HepG2 (cell line): Measurements from ENCODE around the gene PCSK1. TPM values are rescaled to one million over a fixed set of nuclear protein-coding genes. Genes with fewer than 3 reads are reported as not detected.

Experiments
- ATF2 ChIP-seq: sonication (generic); formaldehyde crosslinking; IDR thresholded peaks from 2 replicates; pipeline ENCODE4 v1.4.0; 2020; ENCODE audit warnings: missing genetic modification reagents
- DNMT1 ChIP-seq: sonication (generic); formaldehyde crosslinking; IDR thresholded peaks from 2 replicates; pipeline ENCODE4 v1.5.1; 2020; ENCODE audit warnings: mild to moderate bottlenecking, missing genetic modification reagents
- EEA1 ChIP-seq: sonication (generic); formaldehyde crosslinking; IDR thresholded peaks from 2 replicates; pipeline ENCODE4 v1.5.1; 2020; ENCODE audit warnings: mild to moderate bottlenecking, missing genetic modification reagents, borderline replicate concordance
- HNF1B ChIP-seq: sonication (generic); formaldehyde crosslinking; IDR thresholded peaks from 2 replicates; pipeline ENCODE4 v1.5.1; 2020; ENCODE audit warnings: mild to moderate bottlenecking, moderate library complexity, missing genetic modification reagents
- KMT2A ChIP-seq: sonication (generic); formaldehyde crosslinking; IDR thresholded peaks from 2 replicates; pipeline ENCODE4 v1.4.0; 2020; ENCODE audit warnings: missing genetic modification reagents
- MED13 ChIP-seq: sonication (generic); formaldehyde crosslinking; IDR thresholded peaks from 2 replicates; pipeline ENCODE4 v1.5.0; 2020; ENCODE audit warnings: missing genetic modification reagents
- MYPOP ChIP-seq: sonication (generic); formaldehyde crosslinking; IDR thresholded peaks from 2 replicates; pipeline ENCODE4 v1.8.1; 2023; ENCODE audit warnings: mild to moderate bottlenecking, moderate library complexity, missing genetic modification reagents
- NCOA5 ChIP-seq: sonication (generic); formaldehyde crosslinking; IDR thresholded peaks from 2 replicates; pipeline ENCODE4 v1.4.0; 2020; ENCODE audit warnings: missing genetic modification reagents
- POLR2AphosphoS5 ChIP-seq: IDR thresholded peaks from 2 replicates; pipeline ENCODE4 v1.6.1; 2012; ENCODE audit warnings: low read depth, low read length
- RFXAP ChIP-seq: sonication (generic); formaldehyde crosslinking; IDR thresholded peaks from 2 replicates; pipeline ENCODE4 v1.4.0; 2020; ENCODE audit warnings: missing genetic modification reagents, borderline replicate concordance
- RXRB ChIP-seq: IDR thresholded peaks from 2 replicates; pipeline ENCODE4 v1.6.1; 2016; ENCODE audit warnings: borderline replicate concordance, missing genetic modification reagents, missing compliant biosample characterization
- SIX1 ChIP-seq: sonication (generic); formaldehyde crosslinking; IDR thresholded peaks from 2 replicates; pipeline ENCODE4 v1.4.0; 2020; ENCODE audit warnings: missing genetic modification reagents, borderline replicate concordance
- SMYD3 ChIP-seq: sonication (generic); formaldehyde crosslinking; IDR thresholded peaks from 2 replicates; pipeline ENCODE4 v1.8.1; 2023; ENCODE audit warnings: mild to moderate bottlenecking, missing genetic modification reagents
- SP4 ChIP-seq: sonication (generic); formaldehyde crosslinking; IDR thresholded peaks from 2 replicates; pipeline ENCODE4 v1.8.1; 2023; ENCODE audit warnings: mild to moderate bottlenecking, missing genetic modification reagents
- ZNF20 ChIP-seq: sonication (generic); formaldehyde crosslinking; IDR thresholded peaks from 2 replicates; pipeline ENCODE4 v1.4.0; 2020; ENCODE audit warnings: mild to moderate bottlenecking, moderate library complexity, missing genetic modification reagents
- ZNF264 ChIP-seq: sonication (generic); formaldehyde crosslinking; IDR thresholded peaks from 2 replicates; pipeline ENCODE4 v1.4.0; 2020; ENCODE audit warnings: missing genetic modification reagents
- ZNF275 ChIP-seq: sonication (generic); formaldehyde crosslinking; IDR thresholded peaks from 2 replicates; pipeline ENCODE4 v1.8.0; 2022; ENCODE audit warnings: missing genetic modification reagents, mild to moderate bottlenecking, inconsistent platforms, borderline replicate concordance
- ZNF543 ChIP-seq: sonication (generic); formaldehyde crosslinking; IDR thresholded peaks from 2 replicates; pipeline ENCODE4 v1.4.0; 2020; ENCODE audit warnings: mild to moderate bottlenecking, missing genetic modification reagents
- ZNF574 ChIP-seq: sonication (generic); formaldehyde crosslinking; IDR thresholded peaks from 2 replicates; pipeline ENCODE4 v1.4.0; 2020; ENCODE audit warnings: missing genetic modification reagents
- ZNF619 ChIP-seq: sonication (generic); formaldehyde crosslinking; IDR thresholded peaks from 2 replicates; pipeline ENCODE4 v1.4.0; 2020; ENCODE audit warnings: mild to moderate bottlenecking, missing genetic modification reagents
- polyA plus RNA-seq, 8 experiments: library from polyadenylated mRNA; depleted of rRNA in 3 of 8; stranded (reverse) in 7 of 8; unstranded in 1 of 8; fragments of >200 nt; fragmentation: Illumina TruSeq in 4 of 8; extraction: Trizol in 4 of 8; gene quantifications; 2 replicates each; pipeline versions ENCODE4 v1.2.1 to v1.2.3, GENCODE V29; 2011 to 2016; ENCODE audit warnings: low read depth in 4 of 8, missing spikeins in 1 of 8, mixed read lengths in 1 of 8; ENCODE audit not compliant: insufficient read depth in 1 of 8
- total RNA-seq, 5 experiments: library from RNA; depleted of rRNA; stranded (reverse); fragments of >200 nt; fragmentation: Illumina TruSeq; extraction: Trizol; gene quantifications; 2 replicates each; pipeline ENCODE4 v1.2.3, GENCODE V29; 2016; ENCODE audit warnings: low read depth in 1 of 5
- TF ChIP-seq, protein P1 (sequence below): sonication (generic); formaldehyde crosslinking; IDR thresholded peaks from 2 replicates; pipeline ENCODE4 v1.5.0; 2020; ENCODE audit warnings: mild to moderate bottlenecking, missing genetic modification reagents

Gene PCSK1
- total and polyA plus RNA-seq, 2 of the 13 experiments (the other 11 are each of a cell fraction or from before 2014, with no cell fraction given): not detected

GRCh38 chr5:96434201-96434645 lies 1.2 kb upstream of the PCSK1 start (continued):
- TF ChIP-seq ZNF543 (CRISPR knock-in tag) (peak; percentile 71), ZNF264 (CRISPR knock-in tag) (0 out of 2 replicates have a peak, but pooled peaks have one; percentile 24), RFXAP (CRISPR knock-in tag) (no peak), POLR2AphosphoS5 (no peak), KMT2A (no peak), MED13 (CRISPR knock-in tag) (no peak), ZNF20 (CRISPR knock-in tag) (no peak), NCOA5 (CRISPR knock-in tag) (no peak), EEA1 (no peak), SP4 (CRISPR knock-in tag) (peak; percentile 19; the same call in 1 of the 2 replicates), ATF2 (CRISPR knock-in tag) (peak; percentile 62; the same call in 1 of the 2 replicates), SIX1 (CRISPR knock-in tag) (0 out of 2 replicates have a peak, but pooled peaks have one; percentile 31), RXRB (CRISPR knock-in tag) (peak; percentile 35; the same call in 1 of the 2 replicates), ZNF619 (no peak), HNF1B (CRISPR knock-in tag) (no peak), ZNF275 (CRISPR knock-in tag) (no peak), ZNF574 (CRISPR knock-in tag) (peak; percentile 43; the same call in 1 of the 2 replicates), MYPOP (no peak), DNMT1 (CRISPR knock-in tag) (no peak), SMYD3 (CRISPR knock-in tag) (no peak)
- TF ChIP-seq, protein P1, sequence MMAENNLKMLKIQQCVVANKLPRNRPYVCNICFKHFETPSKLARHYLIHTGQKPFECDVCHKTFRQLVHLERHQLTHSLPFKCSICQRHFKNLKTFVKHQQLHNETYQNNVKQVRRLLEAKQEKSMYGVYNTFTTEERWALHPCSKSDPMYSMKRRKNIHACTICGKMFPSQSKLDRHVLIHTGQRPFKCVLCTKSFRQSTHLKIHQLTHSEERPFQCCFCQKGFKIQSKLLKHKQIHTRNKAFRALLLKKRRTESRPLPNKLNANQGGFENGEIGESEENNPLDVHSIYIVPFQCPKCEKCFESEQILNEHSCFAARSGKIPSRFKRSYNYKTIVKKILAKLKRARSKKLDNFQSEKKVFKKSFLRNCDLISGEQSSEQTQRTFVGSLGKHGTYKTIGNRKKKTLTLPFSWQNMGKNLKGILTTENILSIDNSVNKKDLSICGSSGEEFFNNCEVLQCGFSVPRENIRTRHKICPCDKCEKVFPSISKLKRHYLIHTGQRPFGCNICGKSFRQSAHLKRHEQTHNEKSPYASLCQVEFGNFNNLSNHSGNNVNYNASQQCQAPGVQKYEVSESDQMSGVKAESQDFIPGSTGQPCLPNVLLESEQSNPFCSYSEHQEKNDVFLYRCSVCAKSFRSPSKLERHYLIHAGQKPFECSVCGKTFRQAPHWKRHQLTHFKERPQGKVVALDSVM (CRISPR knock-in tag): no peak
